ENCODE data around the gene PTPRM. TPM values are rescaled to one million over a fixed set of nuclear protein-coding genes. Genes with fewer than 3 reads are reported as not detected.

The PTPRM gene
- total RNA-seq, 1 donor from 2014 or later, result 257 TPM

GRCh38 chr18:7545734-7546133 is 21.4 kb upstream of the PTPRM start:
- no peaks in the 10 kb centered on the region for H3K4me1 ChIP-seq
- H3K27me3 ChIP-seq, result no peaks in the 10 kb centered on the region
- H3K36me3 ChIP-seq, result no peaks in the 10 kb centered on the region
- H3K27ac ChIP-seq, result no peak overlapping the region
- H3K4me3 ChIP-seq, result no peak overlapping the region
- no peak for DNase-seq (ENCODE audit: low spot score in 2 of 2)
- no peak for TF ChIP-seq CTCF (IDR thresholded peaks at IDR 0.05)
- intact Hi-C loops (cut with DNase I), result no loop called here
- no peaks in the 10 kb centered on the region for H3K9me3 ChIP-seq

GRCh38 chr18:7548221-7548620 is 18.9 kb upstream of the PTPRM start:
- no peaks in the 10 kb centered on the region for H3K36me3 ChIP-seq
- H3K4me3 ChIP-seq, result no peak overlapping the region
- no peak overlapping the region for H3K27ac ChIP-seq
- no peak for DNase-seq (ENCODE audit: low spot score in 2 of 2)
- intact Hi-C loops (cut with DNase I), result no loop called here
- no peaks in the 10 kb centered on the region for H3K4me1 ChIP-seq
- no peaks in the 10 kb centered on the region for H3K9me3 ChIP-seq
- TF ChIP-seq CTCF (IDR thresholded peaks at IDR 0.05), result no peak
- no peaks in the 10 kb centered on the region for H3K27me3 ChIP-seq

GRCh38 chr18:7548721-7549120 is 18.4 kb upstream of the PTPRM start:
- Histone ChIP-seq H3K36me3 (no peaks in the 10 kb centered on the region), H3K27ac (no peak overlapping the region), H3K4me1 (no peaks in the 10 kb centered on the region), H3K9me3 (no peaks in the 10 kb centered on the region), H3K27me3 (no peaks in the 10 kb centered on the region), H3K4me3 (no peak overlapping the region)
- DNase-seq (ENCODE audit: low spot score in 2 of 2), result no peak
- intact Hi-C loops (cut with DNase I), result no loop called here
- TF ChIP-seq CTCF (IDR thresholded peaks at IDR 0.05), result no peak

- Histone ChIP-seq H3K4me3 (no peak overlapping the region), H3K36me3 (no peaks in the 10 kb centered on the region), H3K4me1 (no peaks in the 10 kb centered on the region), H3K9me3 (no peaks in the 10 kb centered on the region), H3K27me3 (no peaks in the 10 kb centered on the region), H3K27ac (no peak overlapping the region)
- no peak for DNase-seq (ENCODE audit: low spot score in 2 of 2)
- intact Hi-C loops (cut with DNase I), result no loop called here
- no peak for TF ChIP-seq CTCF (IDR thresholded peaks at IDR 0.05)
Observed at GRCh38 chr18:7557973-7558372, 9.1 kb upstream of the PTPRM start.

- no peak for DNase-seq (ENCODE audit: low spot score in 2 of 2)
- H3K9me3 ChIP-seq, result no peaks in the 10 kb centered on the region
- H3K36me3 ChIP-seq, result no peaks in the 10 kb centered on the region
- no peaks in the 10 kb centered on the region for H3K27me3 ChIP-seq
- intact Hi-C loops (cut with DNase I), result no loop called here
- H3K4me1 ChIP-seq, result no peaks in the 10 kb centered on the region
- H3K4me3 ChIP-seq, result no peak overlapping the region
- no peak for TF ChIP-seq CTCF (IDR thresholded peaks at IDR 0.05)
- no peak overlapping the region for H3K27ac ChIP-seq
Observed at GRCh38 chr18:7558769-7559168, 8.3 kb upstream of the PTPRM start.

- Histone ChIP-seq H3K4me3 (no peak overlapping the region), H3K36me3 (no peaks in the 10 kb centered on the region), H3K27ac (no peak overlapping the region), H3K27me3 (no peaks in the 10 kb centered on the region), H3K4me1 (peaks cover 0 to under 1% of the 10 kb centered on the region in 2 donors), H3K9me3 (no peaks in the 10 kb centered on the region)
- TF ChIP-seq CTCF (IDR thresholded peaks at IDR 0.05), result no peak
- intact Hi-C loops (cut with DNase I), result loop anchor here (10.0 kb wide), 2 partner anchors 365 to 785 kb away; no protein-coding TSS in a partner anchor
- DNase-seq (ENCODE audit: low spot score in 2 of 2), result no peak
Observed at GRCh38 chr18:7559709-7560319, 7.3 kb upstream of the PTPRM start.

Data from ascending aorta (tissue), 2 donors.